Keratinocyte (primary cell): ENCODE results near the gene KIAA0930. TPM values are rescaled to one million over a fixed set of nuclear protein-coding genes. Genes with fewer than 3 reads are reported as not detected.
A peak's percentile ranks its signal among the peaks of the same experiment; 100 is the strongest.

Experiments
- DNase-seq: peaks from one replicate; pipeline ENCODE4 v3.0.0-alpha.2; 2011; ENCODE audit warnings: low read depth, missing footprints, low spot score
- FAIRE-seq: peaks from 2 replicates; lab custom pipeline; 2011; peaks lifted over from hg19 to GRCh38; lab: Jason Lieb, UNC
- H2AFZ ChIP-seq: 2 replicates; pipeline ENCODE4 v1.6.0; 2012; ENCODE audit warnings: low read length, control low read depth, inconsistent platforms; ENCODE audit not compliant: control insufficient read depth
- H3K27ac ChIP-seq: 2 replicates; pipeline ENCODE4 v1.5.1; 2011; ENCODE audit warnings: low read length; ENCODE audit not compliant: control insufficient read depth, insufficient read depth
- H3K27me3 ChIP-seq: 3 replicates; pipeline ENCODE4 v1.6.0; 2011; ENCODE audit warnings: low read length; ENCODE audit not compliant: control insufficient read depth, insufficient read depth; ENCODE audit errors: extremely low read depth
- H3K36me3 ChIP-seq, 2 experiments: 2 replicates in 1 of 2; 3 replicates in 1 of 2; pipeline ENCODE4 v1.5.1; 2011; ENCODE audit warnings: low read length in 2 of 2, mild to moderate bottlenecking in 1 of 2; ENCODE audit not compliant: control insufficient read depth in 2 of 2, insufficient read depth in 2 of 2; ENCODE audit errors: extremely low read depth in 1 of 2
- H3K4me1 ChIP-seq: 3 replicates; pipeline ENCODE4 v1.5.1; 2011; ENCODE audit warnings: low read length; ENCODE audit not compliant: control insufficient read depth, insufficient read depth; ENCODE audit errors: extremely low read depth
- H3K4me2 ChIP-seq: 3 replicates; pipeline ENCODE4 v1.6.0; 2011; ENCODE audit warnings: low read depth, low read length; ENCODE audit not compliant: control insufficient read depth, insufficient read depth; ENCODE audit errors: extremely low read depth
- H3K4me3 ChIP-seq, 3 experiments: fragments of 200-600 bp in 1 of 3; sonication (generic) in 1 of 3; 2 replicates in 2 of 3; 3 replicates in 1 of 3; pipeline ENCODE4 v1.5.1; 2011 to 2016; ENCODE audit warnings: low read length in 3 of 3, mild to moderate bottlenecking in 3 of 3, control low read depth in 2 of 3, inconsistent platforms in 1 of 3, low read depth in 1 of 3, mixed read lengths in 1 of 3, mixed run types in 1 of 3, moderate library complexity in 1 of 3; ENCODE audit not compliant: control insufficient read depth in 2 of 3, insufficient read depth in 2 of 3; ENCODE audit errors: extremely low read depth in 1 of 3
- H3K79me2 ChIP-seq: 2 replicates; pipeline ENCODE4 v1.6.0; 2012; ENCODE audit warnings: low read length; ENCODE audit not compliant: control insufficient read depth, insufficient read depth
- H3K9ac ChIP-seq: 3 replicates; pipeline ENCODE4 v1.6.0; 2011; ENCODE audit warnings: low read length; ENCODE audit not compliant: control insufficient read depth, insufficient read depth; ENCODE audit errors: extremely low read depth
- H3K9me1 ChIP-seq: 3 replicates; pipeline ENCODE4 v1.6.0; 2011; ENCODE audit warnings: low read length; ENCODE audit not compliant: control insufficient read depth, insufficient read depth; ENCODE audit errors: extremely low read depth
- H3K9me3 ChIP-seq: 2 replicates; pipeline ENCODE4 v1.5.1; 2012; ENCODE audit warnings: low read depth, low read length; ENCODE audit not compliant: control insufficient read depth
- H4K20me1 ChIP-seq: 3 replicates; pipeline ENCODE4 v1.6.0; 2011; ENCODE audit warnings: low read length; ENCODE audit not compliant: control insufficient read depth, insufficient read depth; ENCODE audit errors: extremely low read depth
- CTCF ChIP-seq, 3 experiments: IDR thresholded peaks in 1 of 3; conservative IDR thresholded peaks in 1 of 3; optimal IDR thresholded peaks in 1 of 3; 2 replicates in 2 of 3; 3 replicates in 1 of 3; pipeline versions ENCODE3 to v1.5.1; 2011; ENCODE audit warnings: low read length in 3 of 3, mild to moderate bottlenecking in 3 of 3, moderate library complexity in 2 of 3, control low read depth in 1 of 3, inconsistent platforms in 1 of 3; ENCODE audit not compliant: insufficient read depth in 2 of 3; ENCODE audit errors: extremely low read depth in 1 of 3
- EZH2 ChIP-seq: IDR thresholded peaks from one replicate; pipeline ENCODE4 v1.6.1; 2012; ENCODE audit warnings: inconsistent platforms, mild to moderate bottlenecking, low read length, moderate library complexity
- dilution Hi-C: fragments of 300-500 bp; cut with MboI; formaldehyde crosslinking; loops from one replicate; pipeline ENCODE4 v1.7.0; 2020; ENCODE audit warnings: low sequenced_read_pairs; ENCODE audit not compliant: extremely low pct_ligation_motif_present
- polyA plus RNA-seq, 5 experiments: library from polyadenylated mRNA; depleted of rRNA in 3 of 5; stranded (reverse) in 3 of 5; stranded (forward) in 1 of 5; unstranded in 1 of 5; fragments of >200 nt; gene quantifications; 1 replicate in 1 of 5; 2 replicates in 3 of 5; 3 replicates in 1 of 5; pipeline versions ENCODE4 v1.2.1 to v1.2.3, GENCODE V29; 2011 to 2012; ENCODE audit warnings: missing spikeins in 2 of 5, low read depth in 1 of 5, low replicate concordance in 1 of 5

The KIAA0930 gene
- polyA plus RNA-seq, 1 donor (not counting 4 experiments of a cell fraction or from before 2014, with no cell fraction given), result 115 TPM

GRCh38 chr22:45212992-45213751 is 27.5 kb downstream of the KIAA0930 start:
- no peak for FAIRE-seq
- H3K4me2 ChIP-seq, result peak overlapping the region; percentile 79
- DNase-seq, result no peak
- peaks cover 19% of the 10 kb centered on the region for H3K4me1 ChIP-seq
- no peaks in the 10 kb centered on the region for H3K9me1 ChIP-seq
- no peaks in the 10 kb centered on the region for H3K27me3 ChIP-seq
- dilution Hi-C loops, result no loop called here
- H3K27ac ChIP-seq, result peak overlapping the region; percentile 49
- no peaks in the 10 kb centered on the region for H3K9me3 ChIP-seq
- H2AFZ ChIP-seq, result no peak overlapping the region
- H3K9ac ChIP-seq, result peak overlapping the region; percentile 56
- peaks cover 25% of the 10 kb centered on the region for H4K20me1 ChIP-seq
- peaks cover 80% of the 10 kb centered on the region for H3K79me2 ChIP-seq
- TF ChIP-seq CTCF (optimal IDR thresholded peaks at IDR 0.05 in 1 of 3, IDR thresholded peaks at IDR 0.05 in 1 of 3, conservative IDR thresholded peaks at IDR 0.05 in 1 of 3; ENCODE audit: extremely low read depth in 1 of 3, insufficient read depth in 2 of 3, low read length in 3 of 3) (no peak), EZH2 (no peak)
- H3K36me3 ChIP-seq, result peaks cover 19 to 28% of the 10 kb centered on the region in 2 experiments
- peak overlapping the region in 2 of 3 experiments; percentile 43 to 59 for H3K4me3 ChIP-seq

GRCh38 chr22:45212306-45212709 is 28.4 kb downstream of the KIAA0930 start:
- Histone ChIP-seq H3K9me3 (no peaks in the 10 kb centered on the region), H3K4me2 (peak overlapping the region; percentile 79), H4K20me1 (peaks cover 33% of the 10 kb centered on the region), H3K9me1 (no peaks in the 10 kb centered on the region), H3K27ac (peak overlapping the region; percentile 49), H3K36me3 (peaks cover 21 to 33% of the 10 kb centered on the region in 2 experiments), H3K9ac (peak overlapping the region; percentile 56), H2AFZ (peak overlapping the region; percentile 22), H3K79me2 (peaks cover 79% of the 10 kb centered on the region), H3K4me1 (peaks cover 19% of the 10 kb centered on the region), H3K27me3 (no peaks in the 10 kb centered on the region), H3K4me3 (peak overlapping the region; percentile 2 to 59 (median 43))
- FAIRE-seq (peak; percentile 81), DNase-seq (no peak)
- dilution Hi-C loops, result no loop called here
- no peak for TF ChIP-seq CTCF (optimal IDR thresholded peaks at IDR 0.05 in 1 of 3, IDR thresholded peaks at IDR 0.05 in 1 of 3, conservative IDR thresholded peaks at IDR 0.05 in 1 of 3; ENCODE audit: extremely low read depth in 1 of 3, insufficient read depth in 2 of 3, low read length in 3 of 3)
- TF ChIP-seq EZH2, result no peak
